WERI-Rb-1 (cell line): ENCODE results near the gene PIGW.

Source experiments
- DNase-seq: peaks from one replicate; pipeline ENCODE4 v3.0.0-alpha.2; 2020
- H3K27ac ChIP-seq: fragments of 250-450 bp; sonication (Bioruptor Pico); 2 replicates; pipeline ENCODE4 v1.5.1; 2020; ENCODE audit warnings: mild to moderate bottlenecking, moderate library complexity
- H3K27me3 ChIP-seq: fragments of 250-450 bp; sonication (Bioruptor Pico); 2 replicates; pipeline ENCODE4 v1.5.1; 2021; ENCODE audit warnings: mild to moderate bottlenecking, low read depth, moderate library complexity; ENCODE audit not compliant: insufficient read depth, severe bottlenecking
- H3K36me3 ChIP-seq: fragments of 250-450 bp; sonication (Bioruptor Pico); 2 replicates; pipeline ENCODE4 v1.5.1; 2020; ENCODE audit warnings: mild to moderate bottlenecking, moderate library complexity
- H3K4me3 ChIP-seq: 2 replicates; pipeline ENCODE4 v1.5.1; 2011; ENCODE audit warnings: low read depth, mild to moderate bottlenecking, control low read depth, low read length
- H3K9me3 ChIP-seq: fragments of 250-450 bp; sonication (Bioruptor Pico); 2 replicates; pipeline ENCODE4 v1.5.1; 2021; ENCODE audit warnings: mild to moderate bottlenecking, moderate library complexity; ENCODE audit not compliant: severe bottlenecking
- TF ChIP-seq, protein P1 (sequence below): IDR thresholded peaks from 2 replicates; pipeline ENCODE4 v1.5.1; 2011; ENCODE audit warnings: low read depth, mild to moderate bottlenecking, control low read depth, inconsistent platforms, low read length

The PIGW gene

GRCh38 chr17:36578671-36579070 is 43.9 kb downstream of the PIGW start:
- DNase-seq = no peak
- Histone ChIP-seq H3K27ac (no peak overlapping the region), H3K9me3 (no peaks in the 10 kb centered on the region), H3K4me3 (no peak overlapping the region), H3K36me3 (peaks cover 58% of the 10 kb centered on the region), H3K27me3 (no peaks in the 10 kb centered on the region)
- TF ChIP-seq, protein P1, sequence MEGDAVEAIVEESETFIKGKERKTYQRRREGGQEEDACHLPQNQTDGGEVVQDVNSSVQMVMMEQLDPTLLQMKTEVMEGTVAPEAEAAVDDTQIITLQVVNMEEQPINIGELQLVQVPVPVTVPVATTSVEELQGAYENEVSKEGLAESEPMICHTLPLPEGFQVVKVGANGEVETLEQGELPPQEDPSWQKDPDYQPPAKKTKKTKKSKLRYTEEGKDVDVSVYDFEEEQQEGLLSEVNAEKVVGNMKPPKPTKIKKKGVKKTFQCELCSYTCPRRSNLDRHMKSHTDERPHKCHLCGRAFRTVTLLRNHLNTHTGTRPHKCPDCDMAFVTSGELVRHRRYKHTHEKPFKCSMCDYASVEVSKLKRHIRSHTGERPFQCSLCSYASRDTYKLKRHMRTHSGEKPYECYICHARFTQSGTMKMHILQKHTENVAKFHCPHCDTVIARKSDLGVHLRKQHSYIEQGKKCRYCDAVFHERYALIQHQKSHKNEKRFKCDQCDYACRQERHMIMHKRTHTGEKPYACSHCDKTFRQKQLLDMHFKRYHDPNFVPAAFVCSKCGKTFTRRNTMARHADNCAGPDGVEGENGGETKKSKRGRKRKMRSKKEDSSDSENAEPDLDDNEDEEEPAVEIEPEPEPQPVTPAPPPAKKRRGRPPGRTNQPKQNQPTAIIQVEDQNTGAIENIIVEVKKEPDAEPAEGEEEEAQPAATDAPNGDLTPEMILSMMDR = no peak

GRCh38 chr17:36583787-36584186 is 49.0 kb downstream of the PIGW start:
- no peak overlapping the region for H3K4me3 ChIP-seq
- TF ChIP-seq, protein P1 = no peak
- DNase-seq = no peak
- peaks cover 76% of the 10 kb centered on the region for H3K36me3 ChIP-seq
- H3K27ac ChIP-seq = no peak overlapping the region
- no peaks in the 10 kb centered on the region for H3K9me3 ChIP-seq
- H3K27me3 ChIP-seq = no peaks in the 10 kb centered on the region

DNA sequence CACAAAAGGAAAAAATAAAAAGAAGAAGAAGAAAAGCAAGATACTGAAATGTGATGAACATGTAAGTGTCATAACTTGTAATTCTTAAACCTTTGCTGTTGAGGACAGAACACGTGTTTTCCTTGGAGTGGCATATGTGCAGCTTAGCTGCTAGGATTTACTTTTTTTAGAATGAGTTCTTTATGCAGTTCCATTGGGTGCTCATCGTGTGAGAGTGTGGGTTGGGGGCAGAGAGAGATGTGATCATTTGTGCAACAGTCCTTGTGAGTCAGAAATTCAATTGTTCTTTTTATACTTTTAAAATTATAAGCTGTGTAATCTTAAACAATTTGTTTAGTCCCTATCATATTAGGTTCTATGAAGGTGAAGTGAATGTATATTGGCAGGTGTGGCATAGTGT is 51.4 kb downstream of the PIGW start:
- no peaks in the 10 kb centered on the region for H3K27me3 ChIP-seq
- peaks cover 62% of the 10 kb centered on the region for H3K36me3 ChIP-seq
- peak overlapping the region; percentile 25 for H3K27ac ChIP-seq
- DNase-seq = no peak
- H3K4me3 ChIP-seq = no peak overlapping the region
- no peaks in the 10 kb centered on the region for H3K9me3 ChIP-seq
- TF ChIP-seq, protein P1 = no peak
